GM21619 (cell line): ENCODE measurements around the gene SLC3A2.
A peak's percentile ranks its signal among the peaks of the same experiment; 100 is the strongest.
"Not testable (repeated sequence)": the region's sequence is repeated elsewhere in the genome, so short reads cannot be mapped to it uniquely, and the experiment has no call there.

Source experiments
- ATAC-seq: cut with Tn5 transposase; IDR thresholded peaks from one replicate; pipeline ENCODE4 v1.9.1; 2021; ENCODE audit not compliant: unreplicated experiment

SLC3A2 gene

DNA sequence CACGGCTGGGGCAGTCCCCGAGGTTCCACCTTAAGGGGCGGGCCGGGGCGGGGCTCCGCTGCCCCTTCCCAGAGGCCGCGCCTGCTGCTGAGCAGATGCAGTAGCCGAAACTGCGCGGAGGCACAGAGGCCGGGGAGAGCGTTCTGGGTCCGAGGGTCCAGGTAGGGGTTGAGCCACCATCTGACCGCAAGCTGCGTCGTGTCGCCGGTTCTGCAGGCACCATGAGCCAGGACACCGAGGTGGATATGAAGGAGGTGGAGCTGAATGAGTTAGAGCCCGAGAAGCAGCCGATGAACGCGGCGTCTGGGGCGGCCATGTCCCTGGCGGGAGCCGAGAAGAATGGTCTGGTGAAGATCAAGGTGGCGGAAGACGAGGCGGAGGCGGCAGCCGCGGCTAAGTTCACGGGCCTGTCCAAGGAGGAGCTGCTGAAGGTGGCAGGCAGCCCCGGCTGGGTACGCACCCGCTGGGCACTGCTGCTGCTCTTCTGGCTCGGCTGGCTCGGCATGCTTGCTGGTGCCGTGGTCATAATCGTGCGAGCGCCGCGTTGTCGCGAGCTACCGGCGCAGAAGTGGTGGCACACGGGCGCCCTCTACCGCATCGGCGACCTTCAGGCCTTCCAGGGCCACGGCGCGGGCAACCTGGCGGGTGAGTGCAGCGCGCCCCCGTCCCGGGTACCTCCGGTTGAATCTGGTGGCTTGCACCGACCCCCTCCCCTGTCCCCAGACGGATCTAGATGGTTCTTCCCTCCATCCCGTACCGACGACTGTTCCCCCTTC lies at the start of gene SLC3A2:
SLC3A2 (plus strand) TSS at position 94 of the 776 bp plus-strand sequence; CDS start at position 222, 128 bp downstream.
- peak; percentile 77 for ATAC-seq

- no peak for ATAC-seq
These were observed 49.7 kb upstream of the SLC3A2 start for GRCh38 chr11:62830904-62831519.

GRCh38 chr11:62831520-62832335 lies 49.0 kb upstream of the SLC3A2 start, which contains the start of gene STX5:
STX5 (minus strand) TSS chr11:62832051; CDS start chr11:62831243, 808 bp downstream.
- peak; percentile 74 for ATAC-seq

- peak; percentile 13 for ATAC-seq
These were observed 48.1 kb upstream of the SLC3A2 start, which contains the start of gene TEX54 for GRCh38 chr11:62832336-62833234. TEX54 (minus strand) TSS chr11:62832841.

DNA sequence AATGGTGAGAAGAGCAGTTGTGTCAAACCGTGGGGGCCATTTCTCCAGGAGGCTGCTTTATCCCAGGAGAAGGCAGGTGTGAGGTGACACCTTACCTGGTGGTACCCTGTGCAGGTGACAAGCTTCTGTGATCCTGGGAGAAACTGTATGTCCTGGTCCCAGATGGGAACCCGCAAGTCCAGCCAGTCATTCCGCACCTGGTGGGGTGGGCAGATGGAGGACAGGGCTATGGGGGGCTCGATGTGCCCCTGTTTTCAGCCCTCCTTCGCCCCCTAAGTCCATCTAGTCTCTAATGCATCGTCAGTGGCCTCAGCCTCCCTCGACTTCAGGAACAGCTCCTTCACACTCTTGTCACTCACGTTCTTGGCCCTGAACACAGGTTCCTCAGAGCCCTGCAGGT lies 45.4 kb upstream of the SLC3A2 start:
- ATAC-seq, result no peak

GRCh38 chr11:62839050-62839945 lies 41.4 kb upstream of the SLC3A2 start, which contains the start of gene WDR74:
WDR74 (minus strand) TSS chr11:62839590; CDS start chr11:62839570, 20 bp downstream.
- ATAC-seq, result peak; percentile 47

- ATAC-seq, result peak; percentile 7
These were observed 39.9 kb upstream of the SLC3A2 start for GRCh38 chr11:62840721-62841360.

GRCh38 chr11:62841361-62842170 lies 39.1 kb upstream of the SLC3A2 start:
- ATAC-seq, result peak; percentile 55

DNA sequence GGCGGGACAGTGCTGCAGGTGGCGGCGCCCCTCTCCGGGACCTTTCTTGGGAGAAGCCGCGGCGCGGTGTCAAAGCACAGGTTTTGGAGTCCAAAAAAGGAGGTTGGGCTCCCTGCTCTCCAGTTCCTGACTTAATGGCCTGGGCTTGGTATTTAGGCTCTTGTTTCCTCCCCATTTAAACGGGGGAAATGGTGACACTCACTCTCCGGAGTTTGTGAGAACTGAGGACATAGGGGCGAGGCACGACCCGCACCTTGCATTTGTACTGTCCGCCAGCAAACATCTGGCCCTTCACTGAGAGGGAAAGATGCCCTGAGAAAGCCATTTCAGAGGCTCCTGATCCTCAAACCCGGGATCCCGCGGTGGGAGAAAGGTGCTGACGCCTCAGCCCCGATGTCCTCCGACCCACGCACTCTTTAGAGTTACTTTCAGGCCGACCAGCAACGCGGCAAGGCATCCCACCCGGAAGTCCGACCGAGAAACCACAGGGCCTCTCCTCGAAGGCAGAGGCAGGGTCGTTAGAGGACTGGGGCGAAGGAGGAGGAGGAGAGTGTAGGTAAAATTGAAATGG lies 38.4 kb upstream of the SLC3A2 start:
- no peak for ATAC-seq

DNA sequence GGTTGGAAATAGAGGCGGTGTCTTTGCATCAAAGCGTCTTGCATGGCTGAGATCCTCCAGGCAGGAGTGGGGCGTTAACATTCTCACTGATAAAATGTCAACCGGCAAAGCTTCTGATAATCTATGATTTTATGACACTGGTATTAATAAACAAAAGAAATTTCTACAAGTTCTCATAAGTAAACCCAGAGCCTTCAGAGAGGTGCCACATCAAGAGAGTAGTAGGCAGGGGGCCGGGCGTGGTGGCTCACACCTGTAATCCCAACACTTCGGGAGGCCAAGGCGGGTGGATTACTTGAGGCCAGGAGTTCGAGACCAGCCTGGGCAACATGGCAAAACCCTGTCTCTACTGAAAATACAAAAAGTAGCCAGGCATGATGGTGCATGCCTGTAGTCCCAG lies 37.8 kb upstream of the SLC3A2 start:
- not testable (repeated sequence) for ATAC-seq

GRCh38 chr11:62843466-62843865 lies 37.2 kb upstream of the SLC3A2 start:
- ATAC-seq, result no peak

DNA sequence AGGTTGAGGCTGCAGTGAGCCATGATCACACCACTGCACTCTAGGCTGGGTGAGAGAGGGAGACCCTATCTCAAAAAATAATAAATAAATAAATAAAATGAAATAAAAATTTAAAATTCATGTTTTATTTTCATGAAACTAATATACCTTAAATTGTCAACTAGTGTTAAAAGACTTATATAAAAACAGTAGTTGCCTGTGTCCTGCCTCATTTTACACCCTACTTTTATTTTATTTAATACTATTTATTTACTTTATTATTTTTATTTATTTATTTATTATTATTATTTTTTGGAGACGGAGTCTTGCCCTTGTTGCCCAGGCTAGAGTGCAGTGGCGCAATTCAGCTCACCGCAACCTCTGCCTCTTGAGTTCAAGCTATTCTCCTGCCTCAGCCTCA lies 36.5 kb upstream of the SLC3A2 start:
- ATAC-seq, result no peak

- ATAC-seq, result no peak
These were observed 34.5 kb upstream of the SLC3A2 start for GRCh38 chr11:62846177-62846576.

DNA sequence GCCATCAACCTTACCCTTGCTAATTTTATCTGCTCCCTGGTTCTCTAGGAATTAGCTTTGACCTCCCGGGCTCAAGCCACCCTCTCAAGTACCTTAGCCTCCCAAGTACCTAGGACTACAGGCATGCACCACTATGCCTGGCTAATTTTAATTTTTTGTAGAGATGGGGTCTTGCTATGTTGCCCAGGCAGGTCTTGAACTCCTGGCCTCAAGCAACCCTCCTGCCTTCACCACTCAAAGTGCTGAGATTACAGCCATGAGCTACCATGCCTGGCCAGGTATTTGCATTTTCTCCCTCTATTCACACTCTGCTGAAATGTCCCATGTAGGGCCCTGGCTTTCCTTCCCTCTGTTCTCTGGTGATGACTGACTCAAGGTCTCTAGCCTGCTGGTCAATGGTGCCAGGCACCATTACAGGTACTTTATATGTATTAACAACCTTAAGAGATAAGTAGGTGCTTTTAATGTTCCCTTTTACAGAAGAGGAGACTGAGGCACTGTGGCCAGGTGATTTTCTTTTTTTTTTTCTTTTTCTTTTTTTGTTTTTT lies 32.9 kb upstream of the SLC3A2 start:
- ATAC-seq, result no peak

GRCh38 chr11:62850911-62851806 lies 29.5 kb upstream of the SLC3A2 start:
- ATAC-seq, result no peak

DNA sequence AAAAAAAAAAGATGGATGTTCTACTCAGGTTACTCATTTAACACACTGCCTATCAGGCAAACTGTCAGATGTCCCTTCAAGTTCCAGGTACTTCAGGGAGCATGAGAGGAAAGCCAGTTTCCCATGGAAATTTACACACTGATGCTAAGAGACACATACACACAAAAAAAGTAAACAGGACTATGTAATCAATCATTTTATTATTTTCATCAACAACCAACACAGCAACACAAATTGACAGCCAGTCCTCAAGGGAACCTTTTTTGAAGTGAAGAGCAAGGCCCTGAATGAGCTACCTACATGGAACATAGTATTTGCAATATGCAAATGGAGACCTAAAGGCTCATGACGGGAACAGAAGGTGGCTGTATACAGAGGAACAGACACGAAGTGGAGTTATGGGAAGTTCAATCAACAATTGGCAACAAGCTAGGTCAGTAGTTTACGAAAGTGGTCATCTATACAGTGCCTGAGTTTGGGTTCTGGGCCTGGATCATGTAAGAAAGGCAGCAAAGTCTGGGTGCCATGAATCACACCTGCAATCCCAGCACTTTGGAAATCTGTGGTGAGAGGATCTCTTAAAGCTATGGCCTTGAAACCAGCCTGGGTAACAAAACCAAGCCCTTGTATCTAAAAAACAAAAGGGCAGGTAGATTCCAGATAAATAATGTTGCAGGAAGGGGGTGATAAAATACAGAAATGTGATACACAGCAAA lies 28.7 kb upstream of the SLC3A2 start:
- ATAC-seq, result no peak
